Measurements from ENCODE around the gene NDUFA11.

The NDUFA11 gene

GRCh38 chr19:5923356-5923755 is 19.8 kb upstream of the NDUFA11 start:
- H3K4me3 ChIP-seq (ENCODE audit: low read depth, low read length), result no peak overlapping the region
- no peak for TF ChIP-seq CTCF (IDR thresholded peaks at IDR 0.05; ENCODE audit: low read depth, low read length)

- H3K4me3 ChIP-seq (ENCODE audit: low read depth, low read length), result no peak overlapping the region
- no peak for TF ChIP-seq CTCF (IDR thresholded peaks at IDR 0.05; ENCODE audit: low read depth, low read length)
Measured at GRCh38 chr19:5922161-5922545, 18.6 kb upstream of the NDUFA11 start.

GRCh38 chr19:5921516-5922160 is 18.0 kb upstream of the NDUFA11 start:
- no peak overlapping the region for H3K4me3 ChIP-seq (ENCODE audit: low read depth, low read length)
- TF ChIP-seq CTCF (IDR thresholded peaks at IDR 0.05; ENCODE audit: low read depth, low read length), result no peak

GRCh38 chr19:5918463-5919079 is 15.0 kb upstream of the NDUFA11 start:
- no peak for TF ChIP-seq CTCF (IDR thresholded peaks at IDR 0.05; ENCODE audit: low read depth, low read length)

GRCh38 chr19:5917431-5918107 is 14.0 kb upstream of the NDUFA11 start:
- TF ChIP-seq CTCF (IDR thresholded peaks at IDR 0.05; ENCODE audit: low read depth, low read length), result no peak
- H3K4me3 ChIP-seq (ENCODE audit: low read depth, low read length), result no peak overlapping the region

More at GRCh38 chr19:5918463-5919079, 15.0 kb upstream of the NDUFA11 start:
- no peak overlapping the region for H3K4me3 ChIP-seq (ENCODE audit: low read depth, low read length)

GRCh38 chr19:5916181-5916708 is 12.7 kb upstream of the NDUFA11 start:
- no peak for TF ChIP-seq CTCF (IDR thresholded peaks at IDR 0.05; ENCODE audit: low read depth, low read length)
- no peak overlapping the region for H3K4me3 ChIP-seq (ENCODE audit: low read depth, low read length)

GRCh38 chr19:5915782-5916165 is 12.2 kb upstream of the NDUFA11 start:
- no peak overlapping the region for H3K4me3 ChIP-seq (ENCODE audit: low read depth, low read length)
- no peak for TF ChIP-seq CTCF (IDR thresholded peaks at IDR 0.05; ENCODE audit: low read depth, low read length)
